H1 (cell line): ENCODE results near the gene SLFN5.

Source experiments
- BRCA1 ChIP-seq: IDR thresholded peaks from 2 replicates; pipeline ENCODE4 v1.6.1; 2012; ENCODE audit warnings: low read depth, low read length, improper control_type of control experiment
- CBX5 ChIP-seq: fragments of 300-800, 300-1000 bp; sonication (generic); IDR thresholded peaks from 2 replicates; pipeline ENCODE4 v1.7.1; 2016; ENCODE audit warnings: antibody characterized with exemption, low read length, low read depth
- CEBPB ChIP-seq: IDR thresholded peaks from 2 replicates; pipeline ENCODE4 v1.6.1; 2012; ENCODE audit warnings: low read depth, low read length
- EP300 ChIP-seq, 2 experiments: IDR thresholded peaks; 1 replicate in 1 of 2; 2 replicates in 1 of 2; pipeline ENCODE4 v1.6.1; 2011 to 2012; ENCODE audit warnings: low read depth in 2 of 2, low read length in 2 of 2, mild to moderate bottlenecking in 2 of 2, borderline replicate concordance in 1 of 2, inconsistent platforms in 1 of 2, moderate library complexity in 1 of 2
- JUND ChIP-seq: IDR thresholded peaks from 2 replicates; pipeline ENCODE4 v1.6.1; 2011; ENCODE audit warnings: mild to moderate bottlenecking, improper control_type of control experiment, low read length
- POLR2A ChIP-seq, 2 experiments: IDR thresholded peaks; 1 replicate in 1 of 2; 2 replicates in 1 of 2; pipeline ENCODE4 v1.6.1; 2011; ENCODE audit warnings: low read depth in 2 of 2, low read length in 2 of 2, mild to moderate bottlenecking in 2 of 2; ENCODE audit errors: control extremely low read depth in 1 of 2
- POLR2AphosphoS5 ChIP-seq: IDR thresholded peaks from 2 replicates; pipeline ENCODE4 v1.6.1; 2011; ENCODE audit warnings: low read depth, low read length
- RNF2 ChIP-seq: fragments of 200-900, 300-1000 bp; sonication (generic); IDR thresholded peaks from 2 replicates; pipeline ENCODE4 v1.7.1; 2016; ENCODE audit warnings: borderline replicate concordance, low read depth, mild to moderate bottlenecking, antibody characterized with exemption, low read length; ENCODE audit not compliant: poor library complexity, severe bottlenecking; ENCODE audit errors: missing control alignments
- TF ChIP-seq, protein P1 (sequence below), 3 experiments: IDR thresholded peaks; 1 replicate in 2 of 3; 2 replicates in 1 of 3; pipeline versions ENCODE4 v1.5.1 to v1.6.1; 2011; ENCODE audit warnings: low read length in 3 of 3, mild to moderate bottlenecking in 3 of 3, inconsistent platforms in 2 of 3, low read depth in 1 of 3, moderate library complexity in 1 of 3; ENCODE audit not compliant: insufficient read depth in 1 of 3; ENCODE audit errors: control extremely low read depth in 1 of 3
- TF ChIP-seq, protein P2 (sequence below): IDR thresholded peaks from 2 replicates; pipeline ENCODE4 v1.6.1; 2012; ENCODE audit warnings: low read length, inconsistent platforms
- TF ChIP-seq, protein P3 (sequence below): IDR thresholded peaks from 2 replicates; pipeline ENCODE4 v1.6.1; 2012; ENCODE audit warnings: inconsistent platforms

DNA sequence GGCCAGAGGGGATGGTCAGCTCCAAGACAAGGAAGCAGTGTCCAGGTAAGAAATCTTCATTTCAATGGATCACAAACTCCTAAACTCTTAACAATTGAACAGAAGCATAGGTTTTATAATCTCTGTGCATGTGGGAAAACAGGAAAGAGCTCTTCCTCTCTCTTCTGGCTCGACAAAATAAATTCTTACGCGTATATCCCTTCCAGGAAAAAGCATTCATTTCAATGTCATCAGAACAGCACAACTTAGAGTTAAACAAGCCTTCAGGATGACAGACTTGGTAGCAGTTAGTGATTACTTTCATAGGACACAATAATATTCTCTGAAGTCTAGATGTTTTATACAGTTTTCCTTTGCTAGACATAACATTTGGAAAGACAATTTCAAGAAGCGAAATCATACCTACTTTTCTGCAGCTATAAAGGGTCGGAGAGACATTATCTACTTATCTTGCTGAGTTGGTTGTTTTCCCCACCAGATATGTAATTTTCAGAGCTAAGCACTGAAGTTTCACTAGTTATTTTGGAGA is 29.4 kb upstream of the SLFN5 start:
- TF ChIP-seq, protein P1, sequence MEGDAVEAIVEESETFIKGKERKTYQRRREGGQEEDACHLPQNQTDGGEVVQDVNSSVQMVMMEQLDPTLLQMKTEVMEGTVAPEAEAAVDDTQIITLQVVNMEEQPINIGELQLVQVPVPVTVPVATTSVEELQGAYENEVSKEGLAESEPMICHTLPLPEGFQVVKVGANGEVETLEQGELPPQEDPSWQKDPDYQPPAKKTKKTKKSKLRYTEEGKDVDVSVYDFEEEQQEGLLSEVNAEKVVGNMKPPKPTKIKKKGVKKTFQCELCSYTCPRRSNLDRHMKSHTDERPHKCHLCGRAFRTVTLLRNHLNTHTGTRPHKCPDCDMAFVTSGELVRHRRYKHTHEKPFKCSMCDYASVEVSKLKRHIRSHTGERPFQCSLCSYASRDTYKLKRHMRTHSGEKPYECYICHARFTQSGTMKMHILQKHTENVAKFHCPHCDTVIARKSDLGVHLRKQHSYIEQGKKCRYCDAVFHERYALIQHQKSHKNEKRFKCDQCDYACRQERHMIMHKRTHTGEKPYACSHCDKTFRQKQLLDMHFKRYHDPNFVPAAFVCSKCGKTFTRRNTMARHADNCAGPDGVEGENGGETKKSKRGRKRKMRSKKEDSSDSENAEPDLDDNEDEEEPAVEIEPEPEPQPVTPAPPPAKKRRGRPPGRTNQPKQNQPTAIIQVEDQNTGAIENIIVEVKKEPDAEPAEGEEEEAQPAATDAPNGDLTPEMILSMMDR (IDR thresholded peaks at IDR 0.05; ENCODE audit: control extremely low read depth in 1 of 3, insufficient read depth in 1 of 3, low read depth in 1 of 3, low read length in 3 of 3): no peak
- TF ChIP-seq EP300 (IDR thresholded peaks at IDR 0.05; ENCODE audit: borderline replicate concordance in 1 of 2, low read depth in 2 of 2, low read length in 2 of 2) (no peak), JUND (no peak), CEBPB (no peak), BRCA1 (no peak), CBX5 (no peak), RNF2 (no peak), POLR2AphosphoS5 (no peak), POLR2A (IDR thresholded peaks at IDR 0.05; ENCODE audit: control extremely low read depth in 1 of 2, low read depth in 2 of 2, low read length in 2 of 2) (no peak)
- TF ChIP-seq, protein P2, sequence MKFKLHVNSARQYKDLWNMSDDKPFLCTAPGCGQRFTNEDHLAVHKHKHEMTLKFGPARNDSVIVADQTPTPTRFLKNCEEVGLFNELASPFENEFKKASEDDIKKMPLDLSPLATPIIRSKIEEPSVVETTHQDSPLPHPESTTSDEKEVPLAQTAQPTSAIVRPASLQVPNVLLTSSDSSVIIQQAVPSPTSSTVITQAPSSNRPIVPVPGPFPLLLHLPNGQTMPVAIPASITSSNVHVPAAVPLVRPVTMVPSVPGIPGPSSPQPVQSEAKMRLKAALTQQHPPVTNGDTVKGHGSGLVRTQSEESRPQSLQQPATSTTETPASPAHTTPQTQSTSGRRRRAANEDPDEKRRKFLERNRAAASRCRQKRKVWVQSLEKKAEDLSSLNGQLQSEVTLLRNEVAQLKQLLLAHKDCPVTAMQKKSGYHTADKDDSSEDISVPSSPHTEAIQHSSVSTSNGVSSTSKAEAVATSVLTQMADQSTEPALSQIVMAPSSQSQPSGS: no peak
- TF ChIP-seq, protein P3, sequence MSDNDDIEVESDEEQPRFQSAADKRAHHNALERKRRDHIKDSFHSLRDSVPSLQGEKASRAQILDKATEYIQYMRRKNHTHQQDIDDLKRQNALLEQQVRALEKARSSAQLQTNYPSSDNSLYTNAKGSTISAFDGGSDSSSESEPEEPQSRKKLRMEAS: no peak
